ENCODE data around the gene GAB1. TPM values are rescaled to one million over a fixed set of nuclear protein-coding genes. Genes with fewer than 3 reads are reported as not detected.

The GAB1 gene
- total and polyA plus RNA-seq, 9 donors = 10.7 to 50.3 (median 32.4) TPM

DNA sequence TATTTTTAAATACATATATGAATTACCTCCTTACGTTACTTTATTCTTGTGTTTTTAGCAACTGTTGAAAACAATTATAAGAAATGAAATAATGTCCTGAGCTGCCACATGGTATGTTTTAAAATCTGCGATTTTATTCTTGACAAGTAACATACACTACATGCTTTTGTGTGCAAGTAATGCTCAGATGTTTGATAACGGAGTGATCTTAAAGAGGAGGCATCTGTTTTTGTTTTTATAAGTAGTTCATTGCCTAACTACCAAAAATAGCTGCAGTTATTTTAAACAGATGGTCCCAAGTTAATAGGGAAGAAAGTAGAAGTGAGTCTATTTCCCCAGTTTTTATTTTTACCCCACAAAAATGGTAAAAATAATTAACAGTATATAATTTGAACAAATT is 55.2 kb downstream of the GAB1 start:
- H3K4me3 ChIP-seq = no peak overlapping the region
- no peak overlapping the region for H3K27ac ChIP-seq
- H3K4me1 ChIP-seq (ENCODE audit: insufficient read depth) = peaks cover 11% of the 10 kb centered on the region
- H3K9me3 ChIP-seq = no peaks in the 10 kb centered on the region
- intact Hi-C loops (cut with DNase I) = loop anchor here in 3 of 4 donors (10.0 kb wide), 2 partner anchors 47 to 57 kb away; partner anchors contain the start of gene GAB1 (in 2 of the 3)
- TF ChIP-seq, protein P1, sequence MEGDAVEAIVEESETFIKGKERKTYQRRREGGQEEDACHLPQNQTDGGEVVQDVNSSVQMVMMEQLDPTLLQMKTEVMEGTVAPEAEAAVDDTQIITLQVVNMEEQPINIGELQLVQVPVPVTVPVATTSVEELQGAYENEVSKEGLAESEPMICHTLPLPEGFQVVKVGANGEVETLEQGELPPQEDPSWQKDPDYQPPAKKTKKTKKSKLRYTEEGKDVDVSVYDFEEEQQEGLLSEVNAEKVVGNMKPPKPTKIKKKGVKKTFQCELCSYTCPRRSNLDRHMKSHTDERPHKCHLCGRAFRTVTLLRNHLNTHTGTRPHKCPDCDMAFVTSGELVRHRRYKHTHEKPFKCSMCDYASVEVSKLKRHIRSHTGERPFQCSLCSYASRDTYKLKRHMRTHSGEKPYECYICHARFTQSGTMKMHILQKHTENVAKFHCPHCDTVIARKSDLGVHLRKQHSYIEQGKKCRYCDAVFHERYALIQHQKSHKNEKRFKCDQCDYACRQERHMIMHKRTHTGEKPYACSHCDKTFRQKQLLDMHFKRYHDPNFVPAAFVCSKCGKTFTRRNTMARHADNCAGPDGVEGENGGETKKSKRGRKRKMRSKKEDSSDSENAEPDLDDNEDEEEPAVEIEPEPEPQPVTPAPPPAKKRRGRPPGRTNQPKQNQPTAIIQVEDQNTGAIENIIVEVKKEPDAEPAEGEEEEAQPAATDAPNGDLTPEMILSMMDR (IDR thresholded peaks at IDR 0.05) = no peak
- TF ChIP-seq EP300 (IDR thresholded peaks at IDR 0.05) (no peak), POLR2A (IDR thresholded peaks at IDR 0.05) (no peak)
- 20 to 23% (median 20%) methylated on average over 3 of the region's 3 CpGs for WGBS, 3 donors
- no peaks in the 10 kb centered on the region for H3K27me3 ChIP-seq
- H3K36me3 ChIP-seq = no peaks in the 10 kb centered on the region
- no peak for DNase-seq

DNA sequence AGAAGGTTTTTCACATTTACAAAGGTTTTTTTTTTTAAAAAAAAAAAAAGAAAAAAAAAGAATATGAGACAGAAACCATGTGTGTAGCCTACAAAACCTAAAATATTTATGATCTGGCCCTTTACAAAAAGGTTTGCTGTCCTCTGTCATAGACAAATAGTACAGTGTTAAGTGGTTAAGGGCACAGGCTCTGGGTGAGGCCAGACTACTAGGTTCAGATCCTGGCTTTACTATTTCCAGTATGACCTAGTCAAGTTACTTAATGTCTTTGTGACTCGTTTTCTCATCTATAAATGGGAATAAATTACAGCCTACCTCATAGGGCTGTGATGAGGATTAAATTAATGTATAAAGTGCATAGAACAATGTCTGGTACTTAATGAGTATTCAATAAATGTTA is 56.5 kb downstream of the GAB1 start:
- no peaks in the 10 kb centered on the region for H3K9me3 ChIP-seq
- no peaks in the 10 kb centered on the region for H3K27me3 ChIP-seq
- 83 to 92% (median 86%) methylated on average over 1 of the region's 1 CpG for WGBS, 3 donors
- no peak for DNase-seq
- peaks cover 14% of the 10 kb centered on the region for H3K4me1 ChIP-seq (ENCODE audit: insufficient read depth)
- H3K36me3 ChIP-seq = no peaks in the 10 kb centered on the region
- H3K27ac ChIP-seq = no peak overlapping the region
- intact Hi-C loops (cut with DNase I) = loop anchor here in 3 of 4 donors (10.0 kb wide), 2 partner anchors 48 to 58 kb away; partner anchors contain the start of gene GAB1 (in 2 of the 3)
- H3K4me3 ChIP-seq = no peak overlapping the region
- TF ChIP-seq, protein P1 (IDR thresholded peaks at IDR 0.05) = no peak
- TF ChIP-seq POLR2A (IDR thresholded peaks at IDR 0.05) (no peak), EP300 (IDR thresholded peaks at IDR 0.05) (no peak)

DNA sequence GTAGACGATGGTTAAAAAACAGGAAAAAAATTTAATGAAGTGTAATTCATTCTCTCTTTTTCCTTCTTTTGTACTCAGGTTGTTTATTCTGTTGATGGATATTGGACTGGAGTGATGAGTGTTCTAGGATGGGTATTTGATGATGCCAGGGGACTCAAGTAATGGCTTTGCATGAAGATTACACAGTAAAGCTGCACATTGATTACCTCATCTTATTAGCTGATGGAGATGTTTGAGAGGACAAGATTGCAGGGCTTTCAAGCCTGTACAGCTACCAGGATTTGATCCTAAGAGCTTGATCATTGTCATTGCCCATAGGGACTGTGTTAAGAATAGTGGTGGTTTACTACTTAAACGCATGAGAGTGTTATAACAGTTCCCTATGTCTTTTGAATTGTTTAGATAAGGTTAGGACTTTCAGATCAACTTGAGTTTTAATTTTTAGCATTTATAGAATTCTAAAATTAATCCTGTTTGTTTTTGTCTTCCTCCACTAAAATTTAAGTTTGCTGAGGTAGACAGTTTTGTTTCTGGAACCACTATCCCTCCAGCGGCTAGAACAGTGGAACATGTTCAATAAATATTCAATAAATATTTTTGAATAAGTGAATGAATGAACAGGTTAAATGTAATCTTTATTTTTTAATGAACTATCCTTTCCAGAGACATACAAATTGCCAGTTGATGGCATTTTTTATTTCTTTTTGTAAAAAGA is 58.2 kb downstream of the GAB1 start:
- TF ChIP-seq EP300 (IDR thresholded peaks at IDR 0.05) (no peak), POLR2A (IDR thresholded peaks at IDR 0.05) (no peak)
- TF ChIP-seq, protein P1 (IDR thresholded peaks at IDR 0.05) = no peak
- Histone ChIP-seq H3K9me3 (no peaks in the 10 kb centered on the region), H3K4me1 (ENCODE audit: insufficient read depth) (peaks cover 12% of the 10 kb centered on the region), H3K4me3 (no peak overlapping the region), H3K27ac (no peak overlapping the region), H3K36me3 (no peaks in the 10 kb centered on the region), H3K27me3 (no peaks in the 10 kb centered on the region)
- 50 to 71% (median 53%) methylated on average over 3 of the region's 3 CpGs for whole genome bisulfite sequencing, 3 donors
- no peak for DNase-seq
- intact Hi-C loops (cut with DNase I) = loop anchor here in 3 of 4 donors (10.0 kb wide), 2 partner anchors 50 to 60 kb away; partner anchors contain the start of gene GAB1 (in 2 of the 3)

DNA sequence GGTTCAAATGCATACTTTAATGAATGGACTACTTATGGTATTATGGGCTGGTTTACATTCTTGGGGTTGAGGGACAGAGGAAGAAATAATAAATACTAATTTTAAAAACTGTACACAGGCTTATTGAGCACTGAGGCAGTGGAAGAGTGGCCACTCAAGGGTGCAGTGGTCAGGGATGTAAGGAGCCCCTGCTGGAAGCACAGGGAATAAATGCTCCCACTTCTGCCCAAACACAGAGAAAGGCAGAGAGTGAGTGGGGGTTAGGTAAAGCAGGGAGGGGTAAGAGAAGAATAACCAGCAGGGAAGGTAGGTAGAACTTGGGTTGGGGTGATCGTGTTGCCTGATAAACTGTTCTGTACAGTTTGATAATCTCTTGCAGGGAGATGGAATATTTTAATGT is 60.0 kb downstream of the GAB1 start:
- TF ChIP-seq POLR2A (IDR thresholded peaks at IDR 0.05) = no peak
- TF ChIP-seq, protein P1 (IDR thresholded peaks at IDR 0.05) = no peak
- TF ChIP-seq EP300 (IDR thresholded peaks at IDR 0.05) = no peak
- Histone ChIP-seq H3K36me3 (no peaks in the 10 kb centered on the region), H3K9me3 (no peaks in the 10 kb centered on the region), H3K4me3 (no peak overlapping the region), H3K4me1 (ENCODE audit: insufficient read depth) (peaks cover 12% of the 10 kb centered on the region), H3K27me3 (no peaks in the 10 kb centered on the region), H3K27ac (no peak overlapping the region)
- DNase-seq = no peak
- intact Hi-C loops (cut with DNase I) = loop anchor here in 3 of 4 donors (10.0 kb wide), 2 partner anchors 52 to 62 kb away; partner anchors contain the start of gene GAB1 (in 2 of the 3)
- 92 to 97% (median 95%) methylated on average over 1 of the region's 1 CpG for WGBS, 3 donors

Measured in ovary (tissue), 9 donors.